Gastrocnemius medialis (tissue), 4 donors: ENCODE measurements around the gene FRY.

Experiments
- CTCF ChIP-seq, 5 experiments: fragments of 450-650 bp in 3 of 5; fragments of 200-600 bp in 2 of 5; sonication (generic) in 2 of 5; IDR thresholded peaks in 4 of 5; conservative IDR thresholded peaks in 1 of 5; 1 replicate in 4 of 5; 2 replicates in 1 of 5; pipeline ENCODE4 v1.5.1; 2016 to 2019; ENCODE audit warnings: antibody characterized with exemption in 5 of 5, mild to moderate bottlenecking in 3 of 5, moderate library complexity in 3 of 5
- POLR2A ChIP-seq, 2 donors: fragments of 450-650 bp; IDR thresholded peaks; one replicate each; pipeline ENCODE4 v1.6.1; 2017; ENCODE audit warnings: antibody characterized with exemption in 2 of 2, mild to moderate bottlenecking in 2 of 2, moderate library complexity in 2 of 2

DNA sequence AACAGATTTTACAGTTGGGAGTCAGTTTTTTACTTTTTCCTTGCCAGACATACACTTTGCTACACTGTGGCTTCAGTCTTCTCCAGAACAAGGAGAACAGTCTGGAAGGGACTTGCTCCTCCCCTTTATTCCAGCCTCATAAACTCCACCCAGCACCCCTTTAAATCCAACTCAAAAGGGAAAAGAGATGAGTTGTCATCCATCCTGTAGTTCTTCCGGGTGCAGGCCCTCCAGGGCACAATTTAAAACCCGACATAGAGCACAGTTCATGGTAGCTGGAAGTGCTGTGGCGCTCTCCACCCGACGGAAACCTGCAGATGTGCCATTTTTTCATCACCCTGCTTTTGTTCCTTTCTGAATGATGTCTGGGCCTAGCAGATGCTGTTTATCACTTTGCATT, 184.7 kb downstream of the FRY start:
- TF ChIP-seq CTCF (IDR thresholded peaks at IDR 0.05 in 4 of 5, conservative IDR thresholded peaks at IDR 0.05 in 1 of 5) (no peak), POLR2A (IDR thresholded peaks at IDR 0.05) (no peak)
